Suprapubic skin (tissue), 4 donors: ENCODE measurements around the gene SLX1A.
"Not testable (repeated sequence)": the region's sequence is repeated elsewhere in the genome, so short reads cannot be mapped to it uniquely, and the experiment has no call there.

ENCODE experiments used
- EP300 ChIP-seq: sonication (generic); formaldehyde crosslinking; IDR thresholded peaks from one replicate; pipeline ENCODE4 v1.6.1; 2017; ENCODE audit warnings: antibody characterized with exemption
- POLR2A ChIP-seq, 2 donors: fragments of 450-650 bp; IDR thresholded peaks; one replicate each; pipeline ENCODE4 v1.6.1; 2017; ENCODE audit warnings: antibody characterized with exemption in 2 of 2, mild to moderate bottlenecking in 2 of 2, moderate library complexity in 2 of 2
- POLR2AphosphoS5 ChIP-seq, 3 donors: sonication (generic); formaldehyde crosslinking; IDR thresholded peaks; one replicate each; pipeline ENCODE4 v1.6.1; 2017; ENCODE audit warnings: antibody characterized with exemption in 3 of 3
- TF ChIP-seq, protein P1 (sequence below), 2 donors: fragments of 200-600 bp in 1 of 2; fragments of 450-650 bp in 1 of 2; sonication (generic) in 1 of 2; IDR thresholded peaks; one replicate each; pipeline ENCODE4 v1.5.1; 2016 to 2019; ENCODE audit warnings: antibody characterized with exemption in 2 of 2, mild to moderate bottlenecking in 1 of 2, moderate library complexity in 1 of 2

DNA sequence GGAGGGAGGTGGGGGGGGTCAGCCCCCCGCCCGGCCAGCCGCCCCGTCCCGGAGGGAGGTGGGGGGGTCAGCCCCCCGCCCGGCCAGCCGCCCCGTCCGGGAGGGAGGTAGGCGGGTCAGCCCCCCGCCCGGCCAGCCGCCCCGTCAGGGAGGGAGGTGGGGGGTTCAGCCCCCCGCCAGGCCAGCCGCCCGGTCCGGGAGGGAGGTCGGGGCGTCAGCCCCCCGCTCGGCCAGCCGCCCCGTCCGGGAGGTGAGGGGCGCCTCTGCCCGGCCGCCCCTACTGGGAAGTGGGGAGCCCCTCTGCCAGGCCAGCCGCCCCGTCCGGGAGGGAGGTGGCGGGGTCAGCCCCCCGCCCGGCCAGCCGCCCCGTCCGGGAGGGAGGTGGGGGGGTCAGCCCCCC, 24.3 kb upstream of the SLX1A start:
- TF ChIP-seq, protein P1, sequence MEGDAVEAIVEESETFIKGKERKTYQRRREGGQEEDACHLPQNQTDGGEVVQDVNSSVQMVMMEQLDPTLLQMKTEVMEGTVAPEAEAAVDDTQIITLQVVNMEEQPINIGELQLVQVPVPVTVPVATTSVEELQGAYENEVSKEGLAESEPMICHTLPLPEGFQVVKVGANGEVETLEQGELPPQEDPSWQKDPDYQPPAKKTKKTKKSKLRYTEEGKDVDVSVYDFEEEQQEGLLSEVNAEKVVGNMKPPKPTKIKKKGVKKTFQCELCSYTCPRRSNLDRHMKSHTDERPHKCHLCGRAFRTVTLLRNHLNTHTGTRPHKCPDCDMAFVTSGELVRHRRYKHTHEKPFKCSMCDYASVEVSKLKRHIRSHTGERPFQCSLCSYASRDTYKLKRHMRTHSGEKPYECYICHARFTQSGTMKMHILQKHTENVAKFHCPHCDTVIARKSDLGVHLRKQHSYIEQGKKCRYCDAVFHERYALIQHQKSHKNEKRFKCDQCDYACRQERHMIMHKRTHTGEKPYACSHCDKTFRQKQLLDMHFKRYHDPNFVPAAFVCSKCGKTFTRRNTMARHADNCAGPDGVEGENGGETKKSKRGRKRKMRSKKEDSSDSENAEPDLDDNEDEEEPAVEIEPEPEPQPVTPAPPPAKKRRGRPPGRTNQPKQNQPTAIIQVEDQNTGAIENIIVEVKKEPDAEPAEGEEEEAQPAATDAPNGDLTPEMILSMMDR (IDR thresholded peaks at IDR 0.05): not testable (repeated sequence)
- not testable (repeated sequence) for TF ChIP-seq POLR2A (IDR thresholded peaks at IDR 0.05); POLR2AphosphoS5 (IDR thresholded peaks at IDR 0.05); EP300
